NCI-H2171 (cell line): Measurements from ENCODE around the gene GTSF1L.

Source experiments
- DNase-seq: peaks from one replicate; lab custom pipeline; 2025; lab: John Stamatoyannopoulos, UW

GTSF1L gene

DNA sequence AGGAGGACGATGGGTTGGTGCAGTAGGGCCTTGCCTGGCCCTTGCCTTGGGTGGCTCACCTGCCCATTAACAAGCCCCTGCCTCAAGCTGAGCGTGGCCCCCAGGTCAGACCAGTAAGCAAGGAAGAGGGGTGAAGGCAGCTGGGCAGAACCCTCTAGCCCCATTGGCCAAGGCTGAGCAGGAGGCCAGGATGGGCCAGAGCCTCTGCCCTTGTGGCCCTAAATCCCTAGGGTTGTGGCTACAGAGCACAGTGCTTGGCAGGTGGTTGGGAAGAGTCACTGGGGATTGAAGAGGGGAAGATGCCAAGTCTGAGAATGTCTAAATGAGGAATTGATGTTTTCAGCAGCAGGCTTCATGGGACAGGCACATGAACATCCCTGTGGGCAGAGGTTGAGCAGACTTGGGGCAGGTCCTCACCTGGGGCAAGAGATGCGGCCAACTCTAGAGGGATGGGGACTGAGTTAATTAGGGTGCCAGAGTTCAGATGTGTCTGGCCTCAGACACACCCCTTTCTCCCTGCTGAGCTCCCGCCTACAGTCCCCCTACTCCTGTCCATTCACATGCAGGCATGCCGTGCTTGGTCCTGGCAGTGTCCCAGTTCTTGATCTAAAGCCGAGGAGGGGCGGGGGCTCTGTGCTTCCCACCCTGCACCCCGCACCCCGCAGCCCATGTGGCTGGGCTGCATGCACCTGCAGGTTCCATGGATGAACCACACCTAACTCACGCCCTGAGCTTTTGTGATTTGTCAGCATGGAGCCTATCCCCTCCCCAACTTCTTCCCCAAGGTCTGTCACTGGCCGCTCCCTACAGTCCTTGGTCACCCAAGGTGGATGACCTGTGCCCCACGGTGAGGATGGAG is 9.8 kb downstream of the GTSF1L start:
- no peak for DNase-seq

DNA sequence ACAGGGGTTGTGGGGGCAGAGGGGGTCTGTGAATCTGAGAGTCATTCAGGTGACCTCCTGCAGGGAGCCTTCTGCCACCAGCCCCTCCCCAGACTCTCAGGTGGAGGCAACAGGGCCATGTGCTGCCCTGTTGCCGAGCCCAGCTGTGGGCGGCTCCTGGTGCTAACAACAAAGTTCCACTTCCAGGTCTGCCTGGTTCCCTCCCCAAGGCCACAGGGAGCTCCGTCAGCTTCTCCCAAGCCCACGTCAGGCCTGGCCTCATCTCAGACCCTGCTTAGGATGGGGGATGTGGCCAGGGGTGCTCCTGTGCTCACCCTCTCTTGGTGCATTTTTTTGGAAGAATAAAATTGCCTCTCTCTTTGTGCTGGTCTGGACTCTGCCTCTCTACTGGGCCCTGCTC is 10.7 kb downstream of the GTSF1L start:
- DNase-seq: no peak

DNA sequence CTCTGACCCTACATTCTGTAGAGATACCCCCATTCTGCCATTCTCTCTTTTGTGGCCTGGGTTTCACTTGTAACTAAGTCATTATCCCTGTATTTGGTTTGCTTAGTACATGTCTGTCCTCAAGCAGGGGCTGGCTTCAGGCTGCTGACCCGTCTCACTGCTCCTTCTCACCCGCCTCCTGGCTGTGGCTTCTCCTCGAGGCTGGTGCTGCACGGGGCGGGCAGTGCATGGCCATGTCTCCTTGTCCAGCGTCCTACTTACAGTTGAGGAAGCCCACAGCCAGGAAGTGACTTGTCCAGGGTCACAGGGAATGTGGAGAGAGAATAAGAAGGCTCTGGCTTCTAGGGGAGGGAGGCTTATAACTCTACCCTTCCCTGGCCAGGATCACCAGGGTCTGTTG is 11.3 kb downstream of the GTSF1L start:
- no peak for DNase-seq

DNA sequence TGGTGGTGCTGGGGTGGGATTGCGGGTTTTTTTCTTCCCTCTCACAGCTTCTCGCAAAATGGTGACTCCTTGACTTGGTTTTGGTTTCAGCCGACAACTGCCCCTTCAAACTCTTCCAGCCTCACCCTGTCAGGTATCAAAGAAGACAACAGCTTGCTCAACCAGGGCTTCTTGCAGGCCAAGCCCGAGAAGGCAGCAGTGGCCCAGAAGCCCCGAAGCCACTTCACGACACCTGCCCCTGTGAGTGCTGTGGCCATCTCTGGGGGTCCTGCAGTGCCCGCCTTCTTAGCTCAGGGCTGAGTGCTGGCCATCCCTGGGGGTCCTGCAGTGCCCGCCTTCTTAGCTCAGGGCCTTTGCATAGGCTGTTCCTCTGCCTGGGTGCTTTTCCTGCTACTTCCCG is 11.8 kb downstream of the GTSF1L start:
- DNase-seq: no peak

DNA sequence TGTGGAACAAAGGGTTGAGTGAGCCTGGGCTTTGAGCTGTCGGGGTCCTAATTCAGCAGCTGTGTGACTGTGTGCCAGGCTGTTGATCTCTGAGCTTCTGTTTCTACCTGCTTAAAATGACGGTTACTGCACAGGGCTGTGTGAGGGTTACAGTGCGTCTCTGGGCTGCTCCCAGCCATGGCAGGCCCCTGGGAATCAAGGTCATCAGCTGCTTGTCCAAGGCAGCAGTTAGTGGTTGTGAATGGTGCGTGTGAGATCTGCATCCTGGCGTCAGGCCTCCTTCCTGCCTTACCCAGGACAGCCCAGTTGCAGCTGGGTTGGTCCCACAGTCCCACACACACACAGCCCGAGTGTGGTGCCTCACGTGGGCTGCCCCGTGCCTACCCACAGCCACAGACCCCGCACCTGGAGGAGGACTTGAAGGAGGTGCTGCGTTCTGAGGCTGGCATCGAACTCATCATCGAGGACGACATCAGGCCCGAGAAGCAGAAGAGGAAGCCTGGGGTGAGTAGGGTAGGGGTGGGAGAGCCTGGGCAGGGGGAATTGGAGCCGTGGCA is 15.6 kb downstream of the GTSF1L start:
- no peak for DNase-seq

DNA sequence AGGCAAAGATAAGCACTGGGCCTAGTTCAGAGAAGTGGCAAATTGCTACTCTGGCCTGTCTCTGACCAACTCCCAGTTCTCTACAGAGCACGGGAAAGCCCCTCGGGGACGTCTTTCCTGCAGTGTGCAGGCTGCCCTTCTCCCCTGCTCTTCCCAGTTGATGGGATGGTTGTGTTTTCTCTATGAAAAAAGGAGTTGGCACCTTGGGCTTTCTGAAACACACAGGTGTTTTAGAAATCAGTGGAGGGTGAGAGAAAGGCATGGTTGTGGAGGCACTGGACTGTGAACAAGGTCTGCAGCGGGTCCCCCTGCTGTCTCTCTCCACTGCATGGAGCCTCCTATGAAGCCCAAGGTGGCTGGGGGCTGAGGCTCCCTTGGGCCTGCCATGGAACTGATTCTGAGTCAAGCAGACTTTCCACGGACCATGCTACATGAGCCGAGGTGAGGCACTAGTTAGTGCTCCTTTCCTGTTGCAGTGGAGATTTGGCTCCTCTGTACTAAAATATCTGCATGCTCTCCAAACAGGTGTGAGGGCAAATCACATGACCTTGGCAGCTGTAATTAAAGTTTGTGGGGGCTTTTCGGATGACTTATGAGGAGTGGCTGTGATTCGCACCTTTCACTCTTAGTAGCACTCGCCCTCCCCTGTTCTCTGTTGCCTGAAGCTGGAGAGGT is 16.3 kb downstream of the GTSF1L start:
- DNase-seq: no peak

DNA sequence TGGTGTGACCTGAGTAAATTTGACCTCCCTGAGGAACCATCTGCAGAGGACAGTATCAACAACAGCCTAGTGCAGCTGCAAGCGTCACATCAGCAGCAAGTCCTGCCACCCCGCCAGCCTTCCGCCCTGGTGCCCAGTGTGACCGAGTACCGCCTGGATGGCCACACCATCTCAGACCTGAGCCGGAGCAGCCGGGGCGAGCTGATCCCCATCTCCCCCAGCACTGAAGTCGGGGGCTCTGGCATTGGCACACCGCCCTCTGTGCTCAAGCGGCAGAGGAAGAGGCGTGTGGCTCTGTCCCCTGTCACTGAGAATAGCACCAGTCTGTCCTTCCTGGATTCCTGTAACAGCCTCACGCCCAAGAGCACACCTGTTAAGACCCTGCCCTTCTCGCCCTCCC is 24.3 kb downstream of the GTSF1L start:
- DNase-seq: no peak

DNA sequence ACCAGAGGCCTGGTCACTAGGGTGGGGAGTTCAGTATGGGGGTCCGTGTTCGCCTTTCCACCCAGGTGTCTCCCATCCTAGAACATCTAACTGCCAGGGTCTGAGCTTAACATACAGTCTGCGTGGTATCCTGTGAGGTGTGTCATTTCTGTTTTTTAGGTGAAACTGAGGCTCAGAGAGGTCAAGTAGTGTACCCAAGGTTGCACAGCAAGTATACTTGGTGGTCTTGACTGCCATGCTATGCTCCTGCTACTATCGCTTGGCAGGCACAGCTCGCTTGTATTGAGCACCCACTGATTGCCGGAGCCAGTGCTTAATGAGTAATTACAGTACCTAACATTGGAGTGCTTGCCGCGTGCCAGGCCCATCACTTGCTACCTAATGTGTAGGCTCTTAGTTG is 26.2 kb downstream of the GTSF1L start:
- no peak for DNase-seq

DNA sequence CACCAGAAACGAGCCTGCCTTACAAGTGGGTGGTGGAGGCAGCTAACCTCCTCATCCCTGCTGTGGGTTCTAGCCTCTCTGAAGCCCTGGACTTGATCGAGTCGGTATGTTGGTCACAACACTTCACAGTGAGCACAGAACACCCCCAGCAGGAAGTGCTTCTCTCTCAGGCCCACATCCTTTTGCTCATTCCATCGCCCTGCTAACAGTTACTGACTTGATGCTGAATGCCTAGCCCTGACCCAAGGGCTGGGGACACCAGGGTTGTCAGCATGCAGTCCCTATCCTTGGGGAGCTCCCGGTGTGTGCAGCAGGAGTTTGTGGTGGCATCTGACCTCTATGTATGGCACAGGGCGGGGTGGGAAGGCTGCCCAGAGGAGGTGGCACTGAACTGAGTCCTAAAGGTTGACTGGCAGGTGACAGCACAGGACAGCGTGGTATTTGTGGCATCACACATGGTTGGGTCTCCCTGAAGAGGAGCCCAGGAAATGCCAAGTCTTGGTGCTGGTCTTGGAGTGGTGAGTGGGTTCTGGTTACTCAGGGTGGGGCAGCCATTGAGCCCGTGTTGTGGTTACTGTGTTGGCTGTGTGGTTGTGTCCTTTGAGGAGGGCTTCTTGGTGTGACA is 26.7 kb downstream of the GTSF1L start:
- no peak for DNase-seq

DNA sequence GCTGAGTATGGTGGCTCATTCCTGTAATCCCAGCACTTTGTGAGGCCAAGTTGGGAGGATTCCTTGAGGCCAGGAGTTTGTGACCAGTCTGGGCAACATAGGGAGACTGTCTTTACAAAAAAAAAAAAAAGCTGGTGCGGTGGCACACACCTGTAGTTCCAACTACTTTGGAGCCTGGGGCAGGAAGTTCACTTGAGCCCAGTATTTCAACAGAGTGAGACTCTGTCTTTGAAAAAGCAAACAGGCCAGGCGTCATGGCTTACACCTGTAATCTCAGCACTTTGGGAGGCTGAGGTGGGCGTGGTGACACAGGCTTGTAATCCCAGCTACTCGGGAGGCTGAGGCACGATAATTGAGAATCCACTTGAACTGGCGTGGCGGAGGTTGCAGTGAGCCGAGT is 31.2 kb downstream of the GTSF1L start:
- no peak for DNase-seq

DNA sequence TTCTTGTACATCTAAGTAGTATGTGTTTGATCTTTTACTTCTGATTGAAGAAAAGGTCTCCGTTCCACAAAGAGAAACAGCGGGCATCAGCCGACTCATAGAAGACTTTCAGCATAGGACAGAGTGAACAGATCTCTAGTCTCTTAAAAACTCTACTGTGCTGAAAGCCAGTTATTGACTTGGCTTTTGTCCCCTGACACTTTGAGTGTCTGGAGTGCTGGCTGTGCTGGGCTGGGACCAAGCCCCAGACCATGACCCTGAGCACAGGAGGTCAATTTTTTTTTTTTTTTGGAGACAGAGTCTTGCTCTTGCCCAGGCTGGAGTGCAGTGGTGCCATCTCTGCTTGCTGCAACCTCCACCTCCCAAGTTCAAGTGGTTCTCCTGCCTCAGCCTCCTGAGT is 32.0 kb downstream of the GTSF1L start:
- no peak for DNase-seq

DNA sequence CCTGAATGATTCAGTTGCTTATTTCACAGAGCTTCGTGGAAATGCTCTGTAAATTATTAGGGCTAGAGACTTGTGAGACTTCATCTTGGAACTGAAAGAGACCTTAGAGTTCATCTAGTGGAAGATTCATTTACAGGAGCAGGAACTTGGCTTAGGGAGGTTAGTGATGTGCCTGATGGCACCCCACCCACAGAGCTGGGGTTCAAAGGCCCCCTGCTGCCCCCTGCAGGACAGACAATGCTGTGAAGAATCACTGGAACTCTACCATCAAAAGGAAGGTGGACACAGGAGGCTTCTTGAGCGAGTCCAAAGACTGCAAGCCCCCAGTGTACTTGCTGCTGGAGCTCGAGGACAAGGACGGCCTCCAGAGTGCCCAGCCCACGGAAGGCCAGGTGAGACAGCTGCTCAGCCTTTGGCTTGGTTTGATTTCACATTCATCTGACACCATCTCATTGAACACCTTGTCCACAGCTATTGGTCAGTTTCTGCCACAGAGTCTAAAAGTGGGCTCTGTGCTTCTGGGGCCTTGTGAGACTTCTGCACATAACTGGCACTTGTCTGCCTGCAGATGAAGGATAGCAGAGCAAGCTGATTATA is 34.8 kb downstream of the GTSF1L start:
- DNase-seq: no peak

DNA sequence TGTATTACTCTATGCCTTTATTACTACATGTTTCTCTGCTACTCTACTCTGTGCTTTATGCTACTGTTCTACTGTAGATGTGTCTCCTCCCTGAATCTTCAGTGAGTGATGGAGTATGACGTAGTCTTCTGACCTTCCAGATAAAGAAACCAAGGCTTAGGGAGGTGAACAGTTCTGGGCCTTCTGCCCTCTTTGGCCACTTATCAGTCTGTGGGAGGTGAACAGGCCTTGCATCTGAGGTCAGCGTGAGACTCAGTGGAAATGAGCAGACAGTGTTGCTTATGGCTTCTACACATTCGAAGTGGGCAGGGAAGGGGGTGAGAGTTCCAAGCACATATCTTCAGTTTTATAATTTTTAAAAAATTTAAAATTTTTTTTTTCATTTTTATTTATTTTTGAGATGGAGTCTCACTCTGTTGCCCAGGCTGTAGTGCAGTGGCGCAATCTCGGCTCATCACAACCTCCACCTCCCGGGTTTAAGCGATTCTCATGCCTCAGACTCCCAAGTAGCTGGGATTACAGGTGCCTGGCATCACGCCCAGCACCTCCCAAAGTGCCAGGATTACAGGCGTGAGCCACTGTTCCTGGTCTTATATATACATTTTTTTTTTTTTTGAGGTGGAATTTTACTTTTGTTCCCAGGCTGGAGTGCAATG is 35.7 kb downstream of the GTSF1L start:
- DNase-seq: no peak

DNA sequence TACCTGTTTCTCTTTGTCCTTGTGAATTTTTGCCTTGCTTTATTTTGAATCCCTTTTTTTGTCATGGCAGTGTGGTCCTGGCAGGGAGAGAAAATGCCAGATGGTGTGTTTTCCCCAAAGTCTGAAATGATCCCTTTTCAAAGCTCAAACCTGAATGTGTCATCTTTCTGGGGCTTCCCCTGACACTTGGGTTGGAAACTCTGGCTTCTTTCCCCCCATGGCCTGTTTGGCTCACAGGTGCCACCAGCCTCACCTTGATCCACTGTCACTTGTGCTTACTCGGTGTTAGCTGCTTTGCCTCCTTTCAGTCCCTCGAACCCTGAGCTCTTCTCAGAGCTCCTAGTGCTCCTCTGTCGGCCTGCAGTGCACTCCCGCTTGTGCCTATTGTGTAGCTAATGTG is 37.6 kb downstream of the GTSF1L start:
- DNase-seq: no peak

DNA sequence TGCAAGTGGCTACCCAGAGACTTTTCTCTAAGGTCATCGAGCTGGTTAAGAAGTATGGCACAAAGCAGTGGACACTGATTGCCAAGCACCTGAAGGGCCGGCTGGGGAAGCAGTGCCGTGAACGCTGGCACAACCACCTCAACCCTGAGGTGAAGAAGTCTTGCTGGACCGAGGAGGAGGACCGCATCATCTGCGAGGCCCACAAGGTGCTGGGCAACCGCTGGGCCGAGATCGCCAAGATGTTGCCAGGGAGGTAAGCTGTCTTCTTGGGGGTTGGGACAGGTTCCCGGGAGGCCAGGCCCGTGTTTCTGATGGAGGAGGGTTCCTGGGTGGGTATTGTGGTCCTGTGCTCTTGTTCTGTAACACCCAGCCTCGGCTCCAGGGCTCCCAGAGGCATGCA is 40.0 kb downstream of the GTSF1L start:
- DNase-seq: no peak

DNA sequence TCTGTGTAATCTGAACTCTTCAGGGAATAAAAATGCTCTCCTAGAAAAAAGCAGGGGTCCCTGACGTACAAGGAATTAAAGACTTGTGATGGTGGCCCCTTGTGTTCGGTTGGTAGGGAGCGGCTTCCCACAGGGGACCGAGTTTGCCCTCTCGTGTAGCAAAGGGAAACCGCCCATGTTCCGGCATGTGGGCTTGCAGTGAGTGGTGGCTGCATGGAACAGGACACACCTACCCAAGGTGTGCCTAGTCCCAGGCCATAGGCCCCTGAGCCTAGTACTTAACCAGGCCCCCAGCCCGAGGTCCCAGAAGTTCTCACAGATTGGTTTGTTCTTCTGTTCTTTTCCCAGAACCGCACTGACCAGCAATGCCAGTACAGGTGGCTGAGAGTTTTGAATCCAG is 44.4 kb downstream of the GTSF1L start:
- no peak for DNase-seq

DNA sequence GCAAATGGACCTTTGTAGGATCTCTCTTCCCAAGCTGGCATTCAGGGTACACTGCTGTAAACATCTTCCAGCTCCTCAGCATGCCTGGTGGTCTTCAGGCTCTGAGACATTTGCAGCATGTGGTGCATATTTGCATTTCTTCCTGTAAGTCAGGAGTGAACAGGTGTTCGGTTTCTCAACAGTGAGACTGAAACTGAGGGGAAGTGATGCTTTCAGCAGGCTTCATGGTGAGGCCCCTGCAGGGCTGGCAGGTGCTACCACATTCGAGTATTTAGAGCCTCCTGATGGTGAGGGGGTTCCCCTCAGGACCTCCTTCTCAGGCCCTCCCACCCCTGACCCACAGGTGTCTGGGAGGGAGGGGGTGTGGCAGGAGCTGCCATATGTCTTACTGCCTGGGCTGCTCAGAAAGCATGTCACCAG is 44.8 kb downstream of the GTSF1L start:
- peak; percentile 92 for DNase-seq

DNA sequence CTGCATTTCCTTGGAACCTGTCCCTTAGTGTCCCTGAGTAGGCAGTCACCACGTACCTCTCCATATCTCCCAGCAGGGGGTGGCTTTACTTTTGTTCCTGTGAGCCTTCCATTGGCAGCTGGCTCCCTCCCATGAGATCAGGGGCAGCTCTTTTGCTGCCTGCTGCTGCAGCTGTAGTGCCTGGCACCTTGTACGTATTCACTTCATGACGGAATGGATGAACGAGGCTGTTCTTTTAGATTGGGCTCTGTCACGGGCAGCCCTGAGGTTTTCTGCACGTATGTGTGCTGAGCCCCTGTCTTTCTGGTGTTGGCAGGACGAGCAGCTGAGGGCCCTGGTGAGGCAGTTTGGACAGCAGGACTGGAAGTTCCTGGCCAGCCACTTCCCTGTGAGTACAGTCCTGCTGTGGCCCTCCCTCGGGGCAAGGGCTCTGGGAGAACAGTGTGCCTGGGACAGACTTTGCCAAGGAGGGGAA is 45.3 kb downstream of the GTSF1L start:
- peak; percentile 90 for DNase-seq

DNA sequence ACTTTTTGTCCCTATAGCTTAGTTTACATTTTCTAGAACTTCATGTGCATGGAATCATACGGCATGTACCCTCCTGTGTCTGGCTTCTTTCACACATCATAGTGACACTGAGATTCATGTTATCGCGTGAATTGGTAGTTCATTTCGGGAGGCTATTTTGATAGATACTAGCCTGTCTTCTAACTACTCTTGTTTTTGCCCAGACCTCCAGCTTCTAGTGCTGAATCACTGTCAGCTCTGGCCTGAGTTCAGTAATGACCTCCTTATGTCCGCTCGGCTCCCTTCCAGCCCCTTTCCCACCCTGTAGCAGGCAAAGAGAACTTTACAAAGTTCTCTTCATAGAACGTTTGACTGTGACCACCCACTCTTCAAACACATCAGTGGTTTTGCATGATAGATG is 45.8 kb downstream of the GTSF1L start:
- no peak for DNase-seq

DNA sequence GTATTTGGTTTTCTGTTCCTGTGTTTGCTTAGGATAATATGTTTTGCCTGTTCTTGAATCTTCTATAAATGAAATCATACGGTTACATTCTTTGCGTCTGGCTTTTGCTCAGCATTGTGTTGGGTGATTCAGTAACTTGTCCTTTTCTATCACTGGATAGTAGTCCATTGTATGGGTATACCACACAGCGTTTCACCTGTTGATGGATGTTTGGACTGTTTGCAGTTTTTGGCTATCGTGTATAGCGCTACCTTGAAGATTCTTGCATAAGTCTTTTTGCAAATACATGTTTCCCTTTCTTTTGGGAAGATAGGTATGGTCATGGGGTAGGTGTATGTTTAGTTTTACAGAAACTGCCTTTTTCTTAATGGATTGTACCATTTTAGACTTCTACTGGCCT is 50.4 kb downstream of the GTSF1L start:
- no peak for DNase-seq
